Osteocyte (in vitro differentiated cells): Measurements from ENCODE around the gene PTPN23. TPM values are rescaled to one million over a fixed set of nuclear protein-coding genes. Genes with fewer than 3 reads are reported as not detected.

Experiments used
- DNase-seq: peaks from one replicate; pipeline ENCODE4 v3.0.0; 2021; ENCODE audit warnings: mixed read lengths; ENCODE audit not compliant: unreplicated experiment; ENCODE audit errors: extremely low spot score
- H3K27ac Mint-ChIP-seq: one replicate; pipeline ENCODE4 v1.8.0; 2021; ENCODE audit warnings: mild to moderate bottlenecking, mixed read lengths; ENCODE audit not compliant: unreplicated experiment
- H3K27me3 Mint-ChIP-seq: one replicate; pipeline ENCODE4 v1.8.0; 2021; ENCODE audit warnings: mixed read lengths; ENCODE audit not compliant: unreplicated experiment
- H3K36me3 Mint-ChIP-seq: one replicate; pipeline ENCODE4 v1.8.0; 2021; ENCODE audit warnings: mixed read lengths; ENCODE audit not compliant: unreplicated experiment
- H3K4me1 Mint-ChIP-seq: one replicate; pipeline ENCODE4 v1.8.0; 2021; ENCODE audit warnings: mixed read lengths; ENCODE audit not compliant: unreplicated experiment
- H3K4me3 Mint-ChIP-seq: one replicate; pipeline ENCODE4 v1.8.0; 2021; ENCODE audit warnings: mild to moderate bottlenecking, moderate library complexity, mixed read lengths; ENCODE audit not compliant: unreplicated experiment
- H3K9me3 Mint-ChIP-seq: one replicate; pipeline ENCODE4 v1.8.0; 2021; ENCODE audit warnings: mixed read lengths; ENCODE audit not compliant: unreplicated experiment
- CTCF ChIP-seq: fragments of 200-600 bp; sonication (generic); IDR thresholded peaks from 2 replicates; pipeline ENCODE4 v1.5.0; 2021; ENCODE audit warnings: antibody characterized with exemption, mild to moderate bottlenecking, moderate library complexity
- total RNA-seq: library from RNA; stranded (reverse); gene quantifications from 2 replicates; pipeline ENCODE4 v1.2.1, GENCODE V29; 2021

The PTPN23 gene
- total RNA-seq, 1 donor from 2014 or later: 57.7 TPM

GRCh38 chr3:47409284-47409683 is 28.5 kb downstream of the PTPN23 start:
- H3K27ac Mint-ChIP-seq: no peak overlapping the region
- H3K4me1 Mint-ChIP-seq: peaks cover 11% of the 10 kb centered on the region
- H3K27me3 Mint-ChIP-seq: no peaks in the 10 kb centered on the region
- peaks cover 15% of the 10 kb centered on the region for H3K36me3 Mint-ChIP-seq
- DNase-seq: no peak
- no peaks in the 10 kb centered on the region for H3K9me3 Mint-ChIP-seq
- no peak for TF ChIP-seq CTCF
- no peak overlapping the region for H3K4me3 Mint-ChIP-seq

GRCh38 chr3:47409688-47410416 is 29.0 kb downstream of the PTPN23 start:
- no peaks in the 10 kb centered on the region for H3K27me3 Mint-ChIP-seq
- peaks cover 16% of the 10 kb centered on the region for H3K36me3 Mint-ChIP-seq
- DNase-seq: no peak
- no peak overlapping the region for H3K4me3 Mint-ChIP-seq
- H3K9me3 Mint-ChIP-seq: no peaks in the 10 kb centered on the region
- H3K27ac Mint-ChIP-seq: no peak overlapping the region
- H3K4me1 Mint-ChIP-seq: peaks cover 10% of the 10 kb centered on the region
- no peak for TF ChIP-seq CTCF

GRCh38 chr3:47410417-47410720 is 29.5 kb downstream of the PTPN23 start:
- Mint-ChIP-seq H3K27me3 (no peaks in the 10 kb centered on the region), H3K4me3 (no peak overlapping the region), H3K4me1 (peaks cover 4% of the 10 kb centered on the region), H3K9me3 (no peaks in the 10 kb centered on the region), H3K36me3 (peaks cover 18% of the 10 kb centered on the region), H3K27ac (no peak overlapping the region)
- TF ChIP-seq CTCF: no peak
- no peak for DNase-seq

GRCh38 chr3:47410801-47411646 is 30.2 kb downstream of the PTPN23 start:
- no peak for TF ChIP-seq CTCF
- peaks cover 21% of the 10 kb centered on the region for H3K36me3 Mint-ChIP-seq
- no peaks in the 10 kb centered on the region for H3K9me3 Mint-ChIP-seq
- no peak overlapping the region for H3K4me3 Mint-ChIP-seq
- no peaks in the 10 kb centered on the region for H3K4me1 Mint-ChIP-seq
- no peaks in the 10 kb centered on the region for H3K27me3 Mint-ChIP-seq
- H3K27ac Mint-ChIP-seq: no peak overlapping the region
- DNase-seq: no peak

GRCh38 chr3:47411696-47412452 is 31.1 kb downstream of the PTPN23 start:
- H3K36me3 Mint-ChIP-seq: peaks cover 20% of the 10 kb centered on the region
- H3K4me3 Mint-ChIP-seq: no peak overlapping the region
- no peaks in the 10 kb centered on the region for H3K9me3 Mint-ChIP-seq
- no peak for TF ChIP-seq CTCF
- no peaks in the 10 kb centered on the region for H3K4me1 Mint-ChIP-seq
- H3K27ac Mint-ChIP-seq: no peak overlapping the region
- no peak for DNase-seq
- H3K27me3 Mint-ChIP-seq: no peaks in the 10 kb centered on the region
